Tibial nerve (tissue), 3 donors: ENCODE measurements around the gene SDR42E2.

Source experiments
- POLR2A ChIP-seq, 2 donors: fragments of 450-650 bp; IDR thresholded peaks; one replicate each; pipeline ENCODE4 v1.6.1; 2017; ENCODE audit warnings: antibody characterized with exemption in 2 of 2, mild to moderate bottlenecking in 2 of 2, moderate library complexity in 2 of 2
- TF ChIP-seq, protein P1 (sequence below), 5 experiments: fragments of 200-600 bp in 3 of 5; fragments of 450-650 bp in 2 of 5; sonication (generic) in 3 of 5; IDR thresholded peaks; one replicate each; pipeline ENCODE4 v1.5.1; 2016 to 2019; ENCODE audit warnings: antibody characterized with exemption in 5 of 5, mild to moderate bottlenecking in 3 of 5, moderate library complexity in 2 of 5

DNA sequence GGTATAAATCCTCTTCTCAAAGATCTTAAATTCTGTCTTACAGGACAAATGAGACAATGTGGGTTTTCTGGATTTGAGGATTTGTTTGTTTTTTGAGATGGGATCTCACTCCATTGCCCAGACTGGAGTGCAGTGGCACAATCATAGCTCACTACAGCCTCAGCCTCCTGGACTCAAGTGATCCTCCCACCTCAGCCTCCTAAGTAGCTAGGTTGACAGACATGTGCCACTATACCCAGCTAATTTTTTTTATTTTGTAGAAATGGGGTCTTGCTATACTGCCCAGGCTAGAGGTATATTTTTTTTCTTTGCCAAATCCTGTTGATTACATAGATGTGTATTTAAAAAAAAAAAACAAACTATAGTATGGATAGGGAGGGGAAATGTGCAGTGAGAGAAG is 31.8 kb upstream of the SDR42E2 start:
- TF ChIP-seq POLR2A (IDR thresholded peaks at IDR 0.05) = no peak
- TF ChIP-seq, protein P1, sequence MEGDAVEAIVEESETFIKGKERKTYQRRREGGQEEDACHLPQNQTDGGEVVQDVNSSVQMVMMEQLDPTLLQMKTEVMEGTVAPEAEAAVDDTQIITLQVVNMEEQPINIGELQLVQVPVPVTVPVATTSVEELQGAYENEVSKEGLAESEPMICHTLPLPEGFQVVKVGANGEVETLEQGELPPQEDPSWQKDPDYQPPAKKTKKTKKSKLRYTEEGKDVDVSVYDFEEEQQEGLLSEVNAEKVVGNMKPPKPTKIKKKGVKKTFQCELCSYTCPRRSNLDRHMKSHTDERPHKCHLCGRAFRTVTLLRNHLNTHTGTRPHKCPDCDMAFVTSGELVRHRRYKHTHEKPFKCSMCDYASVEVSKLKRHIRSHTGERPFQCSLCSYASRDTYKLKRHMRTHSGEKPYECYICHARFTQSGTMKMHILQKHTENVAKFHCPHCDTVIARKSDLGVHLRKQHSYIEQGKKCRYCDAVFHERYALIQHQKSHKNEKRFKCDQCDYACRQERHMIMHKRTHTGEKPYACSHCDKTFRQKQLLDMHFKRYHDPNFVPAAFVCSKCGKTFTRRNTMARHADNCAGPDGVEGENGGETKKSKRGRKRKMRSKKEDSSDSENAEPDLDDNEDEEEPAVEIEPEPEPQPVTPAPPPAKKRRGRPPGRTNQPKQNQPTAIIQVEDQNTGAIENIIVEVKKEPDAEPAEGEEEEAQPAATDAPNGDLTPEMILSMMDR (IDR thresholded peaks at IDR 0.05) = no peak
